K562 (cell line): ENCODE results near the gene TAMALIN. TPM values are rescaled to one million over a fixed set of nuclear protein-coding genes. Genes with fewer than 3 reads are reported as not detected.

Experiments used
- CC2D1A ChIP-seq: fragments of 450-650 bp; IDR thresholded peaks from 2 replicates; pipeline ENCODE4 v1.6.1; 2017; ENCODE audit warnings: mild to moderate bottlenecking
- CREM ChIP-seq: IDR thresholded peaks from 2 replicates; pipeline ENCODE4 v1.6.1; 2014; ENCODE audit warnings: antibody characterized with exemption, low read depth
- FIP1L1 ChIP-seq: fragments of 200-400 bp; formaldehyde crosslinking; IDR thresholded peaks from 2 replicates; pipeline ENCODE4 v1.6.1; 2018; ENCODE audit warnings: mild to moderate bottlenecking, low read depth, low read length; ENCODE audit not compliant: poor library complexity, severe bottlenecking
- IRF2 ChIP-seq: sonication (generic); formaldehyde crosslinking; IDR thresholded peaks from 2 replicates; pipeline ENCODE4 v1.8.1; 2022; ENCODE audit warnings: mild to moderate bottlenecking, missing genetic modification reagents
- RBFOX2 ChIP-seq: fragments of 200-400 bp; formaldehyde crosslinking; IDR thresholded peaks from 2 replicates; pipeline ENCODE4 v1.6.1; 2017; ENCODE audit warnings: low read depth, mild to moderate bottlenecking, low read length, moderate library complexity
- XRCC4 ChIP-seq: IDR thresholded peaks from one replicate; pipeline ENCODE4 v1.6.1; 2011; ENCODE audit not compliant: insufficient read depth, insufficient read length; ENCODE audit errors: extremely low read depth
- YY1 ChIP-seq, 3 experiments: IDR thresholded peaks; 2 replicates each; pipeline ENCODE4 v1.6.1; 2011; ENCODE audit warnings: low read length in 2 of 3, mild to moderate bottlenecking in 2 of 3, moderate library complexity in 2 of 3, borderline replicate concordance in 1 of 3, control low read depth in 1 of 3, low read depth in 1 of 3; ENCODE audit not compliant: insufficient read depth in 3 of 3, insufficient replicate concordance in 2 of 3, control insufficient read depth in 1 of 3, insufficient read length in 1 of 3; ENCODE audit errors: extremely low read depth in 1 of 3
- ZBTB7A ChIP-seq: IDR thresholded peaks from 2 replicates; pipeline ENCODE4 v1.6.1; 2011; ENCODE audit warnings: low read depth, mild to moderate bottlenecking, low read length, moderate library complexity, borderline replicate concordance; ENCODE audit not compliant: control insufficient read depth
- ZNF24 ChIP-seq: fragments of 450-650 bp; IDR thresholded peaks from 2 replicates; pipeline ENCODE4 v1.6.1; 2016
- ZNF717 ChIP-seq: fragments of 250-450 bp; sonication (Bioruptor Pico); IDR thresholded peaks from 2 replicates; pipeline ENCODE4 v1.5.0; 2021
- polyA plus RNA-seq, 8 experiments: library from polyadenylated mRNA; depleted of rRNA in 4 of 8; stranded (reverse) in 5 of 8; unstranded in 3 of 8; fragments of >200 nt; fragmentation: Nextera tagmentation in 2 of 8; fragmentation: Illumina TruSeq in 1 of 8; extraction: Ambion mirVana in 2 of 8; extraction: Trizol in 1 of 8; gene quantifications; 2 replicates each; pipeline versions ENCODE4 v1.2.1 to v1.2.3, GENCODE V29; 2011 to 2014; ENCODE audit warnings: inconsistent platforms in 1 of 8, missing spikeins in 1 of 8
- total RNA-seq, 7 experiments: library from RNA; depleted of rRNA in 6 of 7; stranded (reverse); fragments of >200 nt in 6 of 7; fragmentation: Illumina TruSeq in 2 of 7; extraction: Trizol in 2 of 7; gene quantifications; 2 replicates each; pipeline versions ENCODE4 v1.2.1 to v1.2.3, GENCODE V29; 2011 to 2021; ENCODE audit warnings: low replicate concordance in 1 of 7
- TF ChIP-seq, protein P1 (sequence below): fragments of 250-450 bp; sonication (Bioruptor Pico); IDR thresholded peaks from 2 replicates; pipeline ENCODE4 v1.9.0; 2021; ENCODE audit warnings: mild to moderate bottlenecking, inconsistent platforms
- TF ChIP-seq, protein P2 (sequence below): fragments of 450-650 bp; formaldehyde crosslinking; IDR thresholded peaks from 2 replicates; pipeline ENCODE4 v1.4.0; 2020; ENCODE audit warnings: mild to moderate bottlenecking, mixed read lengths
- TF ChIP-seq, protein P3 (sequence below): fragments of 450-650 bp; IDR thresholded peaks from 2 replicates; pipeline ENCODE4 v1.6.1; 2016; ENCODE audit warnings: missing biosample characterization, missing genetic modification characterization
- TF ChIP-seq, protein P4 (sequence below), 3 experiments: IDR thresholded peaks in 2 of 3; conservative IDR thresholded peaks in 1 of 3; 2 replicates each; pipeline ENCODE4 v1.5.1; 2011 to 2012; ENCODE audit warnings: low read length in 3 of 3, mild to moderate bottlenecking in 3 of 3, control low read depth in 2 of 3, improper control_type of control experiment in 1 of 3, inconsistent platforms in 1 of 3, low read depth in 1 of 3, mixed read lengths in 1 of 3, moderate library complexity in 1 of 3; ENCODE audit not compliant: insufficient read depth in 2 of 3
- TF ChIP-seq, protein P5 (sequence below): sonication (generic); formaldehyde crosslinking; IDR thresholded peaks from 2 replicates; pipeline ENCODE4 v1.8.1; 2023; ENCODE audit warnings: mild to moderate bottlenecking, missing genetic modification reagents

TAMALIN gene
- total and polyA plus RNA-seq, 9 of the 15 experiments (the other 6 are each of a cell fraction or from before 2014, with no cell fraction given): 0.74 to 2.2 (median 1.5) TPM; not detected in 2

GRCh38 chr12:52023182-52023975, 16.6 kb downstream of the TAMALIN start (continued):
- TF ChIP-seq, protein P1, sequence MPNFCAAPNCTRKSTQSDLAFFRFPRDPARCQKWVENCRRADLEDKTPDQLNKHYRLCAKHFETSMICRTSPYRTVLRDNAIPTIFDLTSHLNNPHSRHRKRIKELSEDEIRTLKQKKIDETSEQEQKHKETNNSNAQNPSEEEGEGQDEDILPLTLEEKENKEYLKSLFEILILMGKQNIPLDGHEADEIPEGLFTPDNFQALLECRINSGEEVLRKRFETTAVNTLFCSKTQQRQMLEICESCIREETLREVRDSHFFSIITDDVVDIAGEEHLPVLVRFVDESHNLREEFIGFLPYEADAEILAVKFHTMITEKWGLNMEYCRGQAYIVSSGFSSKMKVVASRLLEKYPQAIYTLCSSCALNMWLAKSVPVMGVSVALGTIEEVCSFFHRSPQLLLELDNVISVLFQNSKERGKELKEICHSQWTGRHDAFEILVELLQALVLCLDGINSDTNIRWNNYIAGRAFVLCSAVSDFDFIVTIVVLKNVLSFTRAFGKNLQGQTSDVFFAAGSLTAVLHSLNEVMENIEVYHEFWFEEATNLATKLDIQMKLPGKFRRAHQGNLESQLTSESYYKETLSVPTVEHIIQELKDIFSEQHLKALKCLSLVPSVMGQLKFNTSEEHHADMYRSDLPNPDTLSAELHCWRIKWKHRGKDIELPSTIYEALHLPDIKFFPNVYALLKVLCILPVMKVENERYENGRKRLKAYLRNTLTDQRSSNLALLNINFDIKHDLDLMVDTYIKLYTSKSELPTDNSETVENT (CRISPR knock-in tag): peak; percentile 22; the same call in 1 of the 2 replicates
- TF ChIP-seq, protein P2, sequence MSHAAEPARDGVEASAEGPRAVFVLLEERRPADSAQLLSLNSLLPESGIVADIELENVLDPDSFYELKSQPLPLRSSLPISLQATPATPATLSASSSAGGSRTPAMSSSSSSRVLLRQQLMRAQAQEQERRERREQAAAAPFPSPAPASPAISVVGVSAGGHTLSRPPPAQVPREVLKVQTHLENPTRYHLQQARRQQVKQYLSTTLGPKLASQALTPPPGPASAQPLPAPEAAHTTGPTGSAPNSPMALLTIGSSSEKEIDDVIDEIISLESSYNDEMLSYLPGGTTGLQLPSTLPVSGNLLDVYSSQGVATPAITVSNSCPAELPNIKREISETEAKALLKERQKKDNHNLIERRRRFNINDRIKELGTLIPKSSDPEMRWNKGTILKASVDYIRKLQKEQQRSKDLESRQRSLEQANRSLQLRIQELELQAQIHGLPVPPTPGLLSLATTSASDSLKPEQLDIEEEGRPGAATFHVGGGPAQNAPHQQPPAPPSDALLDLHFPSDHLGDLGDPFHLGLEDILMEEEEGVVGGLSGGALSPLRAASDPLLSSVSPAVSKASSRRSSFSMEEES (CRISPR knock-in tag): no peak
- TF ChIP-seq RBFOX2: peak; percentile 42; the same call in 1 of the 2 replicates
- TF ChIP-seq ZBTB7A: peak; percentile 95
- TF ChIP-seq ZNF717 (CRISPR knock-in tag): no peak
- TF ChIP-seq CREM: peak; percentile 46; the same call in 1 of the 2 replicates
- no peak for TF ChIP-seq FIP1L1
- TF ChIP-seq CC2D1A: peak; percentile 78
- TF ChIP-seq, protein P3, sequence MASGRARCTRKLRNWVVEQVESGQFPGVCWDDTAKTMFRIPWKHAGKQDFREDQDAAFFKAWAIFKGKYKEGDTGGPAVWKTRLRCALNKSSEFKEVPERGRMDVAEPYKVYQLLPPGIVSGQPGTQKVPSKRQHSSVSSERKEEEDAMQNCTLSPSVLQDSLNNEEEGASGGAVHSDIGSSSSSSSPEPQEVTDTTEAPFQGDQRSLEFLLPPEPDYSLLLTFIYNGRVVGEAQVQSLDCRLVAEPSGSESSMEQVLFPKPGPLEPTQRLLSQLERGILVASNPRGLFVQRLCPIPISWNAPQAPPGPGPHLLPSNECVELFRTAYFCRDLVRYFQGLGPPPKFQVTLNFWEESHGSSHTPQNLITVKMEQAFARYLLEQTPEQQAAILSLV: no peak
- TF ChIP-seq YY1 (IDR thresholded peaks at IDR 0.05; ENCODE audit: borderline replicate concordance in 1 of 3, control insufficient read depth in 1 of 3, extremely low read depth in 1 of 3, insufficient read depth in 3 of 3, insufficient read length in 1 of 3, insufficient replicate concordance in 2 of 3, low read depth in 1 of 3, low read length in 2 of 3): peak in 1 of 3 experiments; percentile 50
- TF ChIP-seq, protein P4, sequence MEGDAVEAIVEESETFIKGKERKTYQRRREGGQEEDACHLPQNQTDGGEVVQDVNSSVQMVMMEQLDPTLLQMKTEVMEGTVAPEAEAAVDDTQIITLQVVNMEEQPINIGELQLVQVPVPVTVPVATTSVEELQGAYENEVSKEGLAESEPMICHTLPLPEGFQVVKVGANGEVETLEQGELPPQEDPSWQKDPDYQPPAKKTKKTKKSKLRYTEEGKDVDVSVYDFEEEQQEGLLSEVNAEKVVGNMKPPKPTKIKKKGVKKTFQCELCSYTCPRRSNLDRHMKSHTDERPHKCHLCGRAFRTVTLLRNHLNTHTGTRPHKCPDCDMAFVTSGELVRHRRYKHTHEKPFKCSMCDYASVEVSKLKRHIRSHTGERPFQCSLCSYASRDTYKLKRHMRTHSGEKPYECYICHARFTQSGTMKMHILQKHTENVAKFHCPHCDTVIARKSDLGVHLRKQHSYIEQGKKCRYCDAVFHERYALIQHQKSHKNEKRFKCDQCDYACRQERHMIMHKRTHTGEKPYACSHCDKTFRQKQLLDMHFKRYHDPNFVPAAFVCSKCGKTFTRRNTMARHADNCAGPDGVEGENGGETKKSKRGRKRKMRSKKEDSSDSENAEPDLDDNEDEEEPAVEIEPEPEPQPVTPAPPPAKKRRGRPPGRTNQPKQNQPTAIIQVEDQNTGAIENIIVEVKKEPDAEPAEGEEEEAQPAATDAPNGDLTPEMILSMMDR (IDR thresholded peaks at IDR 0.05 in 2 of 3, conservative IDR thresholded peaks at IDR 0.05 in 1 of 3; ENCODE audit: insufficient read depth in 2 of 3, low read depth in 1 of 3, low read length in 3 of 3): peak; percentile 89 to 95 (median 91)
- TF ChIP-seq XRCC4: no peak
- 0 out of 2 replicates have a peak, but pooled peaks have one; percentile 9 for TF ChIP-seq ZNF24
- TF ChIP-seq, protein P5, sequence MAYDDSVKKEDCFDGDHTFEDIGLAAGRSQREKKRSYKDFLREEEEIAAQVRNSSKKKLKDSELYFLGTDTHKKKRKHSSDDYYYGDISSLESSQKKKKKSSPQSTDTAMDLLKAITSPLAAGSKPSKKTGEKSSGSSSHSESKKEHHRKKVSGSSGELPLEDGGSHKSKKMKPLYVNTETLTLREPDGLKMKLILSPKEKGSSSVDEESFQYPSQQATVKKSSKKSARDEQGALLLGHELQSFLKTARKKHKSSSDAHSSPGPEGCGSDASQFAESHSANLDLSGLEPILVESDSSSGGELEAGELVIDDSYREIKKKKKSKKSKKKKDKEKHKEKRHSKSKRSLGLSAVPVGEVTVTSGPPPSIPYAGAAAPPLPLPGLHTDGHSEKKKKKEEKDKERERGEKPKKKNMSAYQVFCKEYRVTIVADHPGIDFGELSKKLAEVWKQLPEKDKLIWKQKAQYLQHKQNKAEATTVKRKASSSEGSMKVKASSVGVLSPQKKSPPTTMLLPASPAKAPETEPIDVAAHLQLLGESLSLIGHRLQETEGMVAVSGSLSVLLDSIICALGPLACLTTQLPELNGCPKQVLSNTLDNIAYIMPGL (CRISPR knock-in tag): no peak
- TF ChIP-seq IRF2 (CRISPR knock-in tag): peak; percentile 51; the same call in 1 of the 2 replicates
